ENCODE measurements around the gene DNAJC4.

- TF ChIP-seq EZH2 (IDR thresholded peaks at IDR 0.05; ENCODE audit: low read depth) (no peak), CTCF (conservative IDR thresholded peaks at IDR 0.05) (no peak)
Observed at GRCh38 chr11:64253043-64253442, 22.7 kb downstream of the DNAJC4 start.

Data from PC-9 (cell line).